ENCODE data around the gene FPGS.
A peak's percentile ranks its signal among the peaks of the same experiment; 100 is the strongest.

DNA sequence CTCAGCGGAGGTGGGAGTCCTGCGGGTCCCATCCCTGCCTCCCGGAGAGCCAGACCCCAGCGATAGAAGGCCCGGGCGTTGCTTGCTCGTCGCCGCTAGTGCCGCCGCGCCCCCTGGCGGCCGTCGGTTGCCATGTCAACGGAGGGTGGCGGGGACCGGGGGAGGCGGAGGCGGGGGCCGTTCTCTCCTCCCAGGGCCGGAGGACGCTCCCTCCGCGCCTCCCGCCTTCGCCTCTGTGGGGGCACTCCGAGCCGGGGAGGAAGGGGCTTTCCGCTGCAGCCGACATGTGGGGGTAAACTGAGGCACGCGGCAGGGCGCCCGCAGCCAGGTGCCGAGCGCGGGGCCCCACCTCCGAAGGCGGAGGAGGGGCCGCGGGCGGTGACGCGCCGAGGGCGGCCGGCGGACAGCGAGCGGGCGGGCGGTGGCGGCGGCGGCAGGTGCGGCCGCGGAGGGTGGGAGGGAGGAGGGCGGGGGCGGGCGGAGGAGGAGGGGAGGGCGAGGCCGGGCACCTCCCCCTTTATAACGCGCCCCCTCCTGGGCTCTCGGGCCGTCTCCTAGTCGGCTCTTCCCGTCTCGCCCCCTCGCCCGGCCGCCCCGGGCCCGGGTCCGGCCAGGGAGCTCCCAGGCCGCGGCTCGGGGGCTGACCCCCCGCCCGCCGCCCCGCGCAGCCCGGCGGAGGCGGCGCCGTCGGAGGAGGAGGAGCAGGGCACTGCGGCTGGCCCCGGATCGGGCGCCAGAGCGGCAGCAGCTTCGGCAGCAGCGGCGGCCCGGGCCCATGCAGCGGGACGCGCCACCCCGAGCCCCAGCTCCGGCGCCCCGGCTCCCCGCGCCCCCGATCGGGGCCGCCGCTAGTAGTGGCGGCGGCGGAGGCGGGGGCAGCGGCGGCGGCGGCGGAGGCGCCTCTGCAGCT, 17.4 kb upstream of the FPGS start:
- TF ChIP-seq, protein P1, sequence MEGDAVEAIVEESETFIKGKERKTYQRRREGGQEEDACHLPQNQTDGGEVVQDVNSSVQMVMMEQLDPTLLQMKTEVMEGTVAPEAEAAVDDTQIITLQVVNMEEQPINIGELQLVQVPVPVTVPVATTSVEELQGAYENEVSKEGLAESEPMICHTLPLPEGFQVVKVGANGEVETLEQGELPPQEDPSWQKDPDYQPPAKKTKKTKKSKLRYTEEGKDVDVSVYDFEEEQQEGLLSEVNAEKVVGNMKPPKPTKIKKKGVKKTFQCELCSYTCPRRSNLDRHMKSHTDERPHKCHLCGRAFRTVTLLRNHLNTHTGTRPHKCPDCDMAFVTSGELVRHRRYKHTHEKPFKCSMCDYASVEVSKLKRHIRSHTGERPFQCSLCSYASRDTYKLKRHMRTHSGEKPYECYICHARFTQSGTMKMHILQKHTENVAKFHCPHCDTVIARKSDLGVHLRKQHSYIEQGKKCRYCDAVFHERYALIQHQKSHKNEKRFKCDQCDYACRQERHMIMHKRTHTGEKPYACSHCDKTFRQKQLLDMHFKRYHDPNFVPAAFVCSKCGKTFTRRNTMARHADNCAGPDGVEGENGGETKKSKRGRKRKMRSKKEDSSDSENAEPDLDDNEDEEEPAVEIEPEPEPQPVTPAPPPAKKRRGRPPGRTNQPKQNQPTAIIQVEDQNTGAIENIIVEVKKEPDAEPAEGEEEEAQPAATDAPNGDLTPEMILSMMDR (IDR thresholded peaks at IDR 0.05): peak in 3 of 4 experiments; percentile 95 to 98 (median 95)
- TF ChIP-seq POLR2AphosphoS5 (IDR thresholded peaks at IDR 0.05) (peak; percentile 16), POLR2A (IDR thresholded peaks at IDR 0.05) (peak; percentile 17 to 54)

Data from gastroesophageal sphincter (tissue), 3 donors.